ENCODE results near the gene FOXD4. TPM values are rescaled to one million over a fixed set of nuclear protein-coding genes. Genes with fewer than 3 reads are reported as not detected.

Gene FOXD4
- total and polyA plus RNA-seq, 5 donors: 0.14 to 0.31 (median 0.19) TPM

Other genes starting within 250 kb of the FOXD4 start
- gene WASHC1, start 89.0 kb downstream of the FOXD4 start, total RNA-seq: 10 to 100 TPM in 3 of 4 donors, 1 to 10 TPM in 1; 8.2 to 14.6 (median 12.1) TPM
- 10.8 TPM for gene WASHC1, start 89.0 kb downstream of the FOXD4 start, polyA plus RNA-seq
- 10 to 100 TPM; 16.3 to 30.2 (median 25.2) TPM for gene ZNG1A, start 60.6 kb upstream of the FOXD4 start, total RNA-seq
- 22.0 TPM for gene ZNG1A, start 60.6 kb upstream of the FOXD4 start, polyA plus RNA-seq
- 1 to 10 TPM; 5.0 to 8.9 (median 6.8) TPM for gene DOCK8, start 96.4 kb upstream of the FOXD4 start, total RNA-seq
- 1.5 TPM for gene DOCK8, start 96.4 kb upstream of the FOXD4 start, polyA plus RNA-seq

Data from right cardiac atrium (tissue), 5 donors.